HG03103 (cell line): ENCODE results near the gene UBE2S.

ENCODE experiments used
- ATAC-seq: cut with Tn5 transposase; IDR thresholded peaks from one replicate; pipeline ENCODE4 v1.9.1; 2021; ENCODE audit warnings: low read depth; ENCODE audit not compliant: unreplicated experiment

UBE2S gene

DNA sequence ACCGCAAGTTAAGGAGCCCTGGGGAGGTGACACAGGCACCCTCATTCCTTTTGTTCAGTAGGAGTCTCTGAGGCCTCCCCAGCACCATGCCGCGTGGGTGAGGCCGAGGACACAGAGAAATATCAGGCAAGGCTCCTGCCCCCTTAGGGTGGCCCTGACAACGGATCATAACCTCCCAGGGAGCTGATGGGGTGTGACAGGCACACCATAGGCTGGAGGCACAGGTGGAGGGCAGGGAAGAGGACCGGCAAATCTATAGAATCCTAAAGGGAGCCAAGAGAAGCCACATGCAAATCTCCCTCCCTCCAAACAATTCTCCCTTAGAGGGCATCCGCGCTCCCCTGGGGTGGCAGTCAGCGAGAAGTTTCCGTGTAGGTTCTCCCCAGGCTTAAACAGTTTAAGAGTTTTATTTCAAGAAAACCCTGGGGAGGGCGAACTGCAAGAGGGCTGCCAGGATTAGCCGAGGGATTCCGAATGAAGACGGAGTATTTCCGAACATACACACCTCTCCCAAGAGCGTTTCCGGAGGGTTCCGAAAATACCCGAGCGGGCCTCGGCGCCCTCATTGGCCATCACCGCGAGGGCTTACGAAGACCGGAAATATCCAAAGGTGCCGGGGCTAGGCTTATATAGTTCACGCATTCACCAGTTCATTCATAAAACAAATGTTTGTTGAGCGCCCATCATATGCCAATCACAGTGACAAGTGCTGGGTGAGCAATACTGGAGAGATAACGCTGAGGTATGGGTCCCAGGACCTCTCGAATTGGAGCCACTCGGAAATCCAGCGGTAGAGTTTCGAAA lies 22.5 kb downstream of the UBE2S start:
- peak; percentile 45 for ATAC-seq

DNA sequence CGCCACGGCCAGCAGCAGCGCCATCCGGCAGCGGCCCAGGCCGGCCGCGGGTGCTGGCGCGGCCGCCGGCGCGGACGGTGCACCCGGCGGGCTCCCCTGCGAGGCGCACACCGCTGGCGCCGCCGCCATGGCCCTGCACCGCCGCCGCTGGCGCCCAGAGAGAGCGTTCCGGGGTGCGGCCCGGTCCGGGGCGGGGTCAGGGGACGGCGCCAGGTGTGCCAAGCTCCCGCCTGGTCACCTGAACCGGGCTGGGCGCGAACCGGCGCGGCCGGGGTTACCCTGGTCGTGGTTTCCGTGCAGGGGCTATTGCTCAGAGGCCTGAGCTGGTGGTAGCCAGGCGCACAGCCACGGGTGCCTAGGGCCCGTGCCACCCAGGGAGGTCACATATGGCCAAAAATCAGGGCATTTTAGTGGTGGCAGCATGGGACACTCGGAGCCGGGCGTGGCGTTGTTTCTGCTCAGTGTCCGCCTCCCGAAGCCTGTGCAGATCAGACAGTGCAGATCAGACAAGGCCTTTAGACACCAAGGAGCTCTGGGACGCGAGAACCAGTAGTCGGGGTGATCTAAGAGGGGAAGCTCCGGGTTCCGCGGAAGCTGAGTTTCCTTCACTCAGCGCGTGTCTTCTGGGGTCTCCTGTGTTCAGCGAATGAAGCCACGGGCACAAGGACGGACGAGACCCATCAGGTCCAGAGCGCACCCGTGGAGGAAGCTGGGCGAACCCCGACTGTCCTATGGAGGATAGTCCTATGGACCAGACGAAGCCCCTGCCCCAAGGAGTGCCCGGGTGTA lies 23.3 kb downstream of the UBE2S start, which contains the start of gene TMEM238:
Gene TMEM238, minus strand, starts transcription at position 162 of the 789 bp plus-strand sequence. Its CDS starts 33 bp downstream, at position 129.
- ATAC-seq, result no peak

DNA sequence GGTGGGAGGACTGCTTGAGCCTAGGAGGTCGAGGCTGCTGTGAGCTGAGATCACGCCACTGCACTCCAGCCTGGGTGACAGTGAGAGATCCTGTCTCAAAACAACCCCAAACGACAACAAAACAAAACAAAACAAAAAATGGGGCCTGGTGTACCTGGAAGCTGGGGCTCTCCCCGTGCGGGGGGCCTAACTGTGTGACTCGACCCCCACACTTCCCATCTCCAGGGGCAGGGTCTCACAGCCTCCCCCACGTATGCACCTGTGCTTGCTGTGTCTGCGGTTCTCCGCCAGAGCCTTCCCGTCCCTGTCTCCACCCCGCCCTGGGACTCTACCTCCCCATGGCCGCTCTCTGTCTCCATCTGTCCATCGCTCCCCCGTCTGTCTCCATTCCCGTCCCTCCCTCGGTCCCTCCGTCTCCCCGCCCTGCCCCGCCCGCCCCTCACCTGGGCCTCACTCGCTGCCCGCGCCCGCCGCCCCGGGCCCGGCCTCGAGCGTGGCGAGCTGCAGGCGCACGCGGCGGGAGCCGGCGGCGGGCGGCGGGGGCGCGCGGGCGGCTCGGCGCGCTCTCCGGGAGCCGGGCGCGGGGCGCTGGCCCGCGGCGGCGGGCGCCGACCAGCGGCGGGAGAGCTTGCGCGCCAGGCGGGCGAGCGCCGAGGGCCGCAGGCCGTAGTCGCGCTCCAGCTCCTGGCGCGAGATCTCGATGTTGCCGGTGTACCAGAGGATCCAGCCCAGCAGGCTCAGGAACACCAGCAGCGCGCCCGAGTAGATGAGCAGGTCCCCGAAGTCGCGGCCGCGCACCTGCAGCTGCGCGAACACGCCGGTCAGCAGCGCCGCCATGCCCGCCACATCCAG lies 24.1 kb downstream of the UBE2S start:
- ATAC-seq, result no peak

DNA sequence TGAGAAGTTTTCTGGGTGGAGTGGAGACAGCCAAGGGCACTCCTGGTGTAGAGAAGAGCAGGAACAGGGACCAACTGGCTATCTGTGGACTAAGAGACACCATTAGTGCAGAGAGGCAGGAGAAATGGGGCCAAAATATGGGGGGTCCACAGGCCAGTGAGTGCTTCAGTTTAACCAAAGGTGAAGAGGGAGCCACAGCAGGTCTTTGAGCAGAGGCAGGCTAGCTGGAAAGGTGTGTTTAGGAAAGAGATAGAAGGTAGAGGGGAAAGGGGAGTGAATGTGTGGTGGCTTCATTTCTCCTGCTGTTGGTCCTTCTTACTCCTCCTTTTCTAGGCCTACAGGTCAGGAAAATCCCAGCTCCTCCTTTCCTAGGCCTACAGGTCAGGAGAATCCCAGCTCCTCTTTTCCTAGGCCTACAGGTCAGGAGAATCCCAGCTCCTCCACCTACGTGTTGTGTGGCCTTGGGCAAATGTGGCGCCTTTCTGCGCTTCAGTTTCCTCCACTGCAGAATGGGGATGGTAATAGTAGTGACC lies 25.0 kb downstream of the UBE2S start:
- ATAC-seq, result no peak

DNA sequence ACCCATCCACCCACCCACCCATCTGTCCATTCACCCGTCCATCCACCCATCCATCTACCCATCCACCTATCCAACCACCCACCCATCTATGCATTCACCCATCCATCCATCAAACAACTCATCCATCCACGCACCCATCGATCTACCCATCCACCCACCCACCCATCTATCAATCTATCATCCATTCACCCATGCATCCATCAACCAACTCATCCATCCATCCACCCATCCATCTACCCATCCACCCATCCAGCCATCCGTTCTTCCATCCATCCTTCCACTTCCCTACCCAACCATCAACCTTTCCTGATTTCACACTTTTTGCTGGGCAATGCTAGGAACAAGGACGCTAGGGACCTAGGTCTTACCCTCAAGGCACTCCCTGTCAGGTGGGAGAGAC lies 25.6 kb downstream of the UBE2S start:
- no peak for ATAC-seq

DNA sequence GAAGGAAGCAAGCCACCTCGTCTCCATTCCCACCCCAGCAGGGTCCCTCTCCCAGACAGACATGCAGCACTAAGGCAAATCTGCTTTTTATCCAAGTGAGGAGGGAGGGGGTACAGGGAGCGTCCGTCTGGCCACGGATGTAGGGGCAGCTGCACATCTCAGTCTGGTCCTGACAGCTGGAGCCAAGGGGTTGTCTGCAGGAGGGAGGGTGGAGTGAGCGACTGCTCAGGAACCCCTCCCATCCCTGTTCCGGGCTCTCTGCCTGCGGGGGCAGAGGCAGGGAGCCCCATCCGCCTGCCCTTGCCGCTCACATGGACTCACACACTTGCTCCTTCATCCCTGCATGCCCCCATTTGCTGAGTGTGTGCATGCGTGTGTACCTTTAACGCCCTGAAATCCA lies 28.4 kb downstream of the UBE2S start:
- ATAC-seq, result no peak

DNA sequence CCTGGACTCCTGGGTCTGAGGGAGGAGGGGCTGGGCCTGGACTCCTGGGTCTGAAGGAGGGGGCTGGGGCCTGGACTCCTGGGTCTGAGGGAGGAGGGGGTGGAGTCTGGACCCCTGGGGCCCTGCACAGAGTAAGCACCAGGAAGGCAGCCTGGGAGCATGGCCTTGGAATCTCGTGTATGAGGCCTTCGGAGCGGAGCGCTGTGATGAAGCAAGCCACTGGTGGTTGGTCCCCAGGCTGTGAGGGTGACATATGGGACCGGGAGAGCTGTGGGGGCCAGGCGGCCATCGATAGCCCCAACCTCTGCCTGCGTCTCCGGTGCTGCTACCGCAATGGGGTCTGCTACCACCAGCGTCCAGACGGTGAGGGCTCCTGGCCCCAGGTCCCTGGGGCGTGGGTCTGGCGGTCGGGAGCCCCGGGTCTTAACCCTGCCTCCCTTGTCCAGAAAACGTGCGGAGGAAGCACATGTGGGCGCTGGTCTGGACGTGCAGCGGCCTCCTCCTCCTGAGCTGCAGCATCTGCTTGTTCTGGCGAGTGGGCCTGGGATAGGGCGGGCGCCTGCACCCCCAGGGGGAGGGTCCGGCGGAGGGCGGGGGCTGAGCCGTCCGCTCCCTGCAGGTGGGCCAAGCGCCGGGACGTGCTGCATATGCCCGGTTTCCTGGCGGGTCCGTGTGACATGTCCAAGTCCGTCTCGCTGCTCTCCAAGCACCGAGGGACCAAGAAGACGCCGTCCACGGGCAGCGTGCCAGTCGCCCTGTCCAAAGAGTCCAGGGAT lies 30.0 kb downstream of the UBE2S start:
- ATAC-seq, result no peak

DNA sequence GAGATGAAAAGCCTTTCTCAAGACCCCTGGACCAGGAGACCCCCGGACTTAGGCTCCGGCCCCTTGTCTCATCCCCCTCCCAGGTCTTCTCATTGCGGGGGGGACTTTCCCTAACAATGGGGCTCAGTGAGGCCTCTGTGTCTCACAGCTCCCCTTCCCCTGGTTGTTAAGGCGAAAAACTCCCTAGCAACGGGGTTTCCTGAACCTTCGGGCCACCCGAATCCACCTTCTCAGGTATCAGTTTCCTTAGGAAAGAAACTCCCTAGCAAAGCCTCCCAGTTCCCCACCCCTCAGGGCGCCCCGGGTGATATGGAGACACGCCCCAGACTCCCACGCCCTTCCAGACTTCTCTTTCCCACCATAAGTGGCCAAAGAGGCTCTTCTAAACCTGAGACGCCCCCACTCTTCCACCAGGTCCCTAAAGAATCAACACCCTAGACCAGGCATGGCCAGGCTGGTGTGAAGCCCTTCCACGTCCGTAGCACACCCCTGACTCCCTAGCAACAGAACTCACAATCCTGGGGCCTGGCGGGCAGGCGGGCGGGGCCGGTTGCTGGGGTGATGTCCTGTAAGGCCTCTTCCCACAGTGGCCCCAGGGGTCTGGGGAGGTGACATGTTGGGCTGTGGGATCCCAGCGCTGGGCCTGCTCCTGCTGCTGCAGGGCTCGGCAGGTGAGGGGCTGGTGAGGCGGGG lies 31.2 kb downstream of the UBE2S start, which contains the start of gene TMEM190:
Gene TMEM190, plus strand, starts transcription at position 586 of the 693 bp plus-strand sequence. Its CDS starts 28 bp downstream, at position 614.
- no peak for ATAC-seq

DNA sequence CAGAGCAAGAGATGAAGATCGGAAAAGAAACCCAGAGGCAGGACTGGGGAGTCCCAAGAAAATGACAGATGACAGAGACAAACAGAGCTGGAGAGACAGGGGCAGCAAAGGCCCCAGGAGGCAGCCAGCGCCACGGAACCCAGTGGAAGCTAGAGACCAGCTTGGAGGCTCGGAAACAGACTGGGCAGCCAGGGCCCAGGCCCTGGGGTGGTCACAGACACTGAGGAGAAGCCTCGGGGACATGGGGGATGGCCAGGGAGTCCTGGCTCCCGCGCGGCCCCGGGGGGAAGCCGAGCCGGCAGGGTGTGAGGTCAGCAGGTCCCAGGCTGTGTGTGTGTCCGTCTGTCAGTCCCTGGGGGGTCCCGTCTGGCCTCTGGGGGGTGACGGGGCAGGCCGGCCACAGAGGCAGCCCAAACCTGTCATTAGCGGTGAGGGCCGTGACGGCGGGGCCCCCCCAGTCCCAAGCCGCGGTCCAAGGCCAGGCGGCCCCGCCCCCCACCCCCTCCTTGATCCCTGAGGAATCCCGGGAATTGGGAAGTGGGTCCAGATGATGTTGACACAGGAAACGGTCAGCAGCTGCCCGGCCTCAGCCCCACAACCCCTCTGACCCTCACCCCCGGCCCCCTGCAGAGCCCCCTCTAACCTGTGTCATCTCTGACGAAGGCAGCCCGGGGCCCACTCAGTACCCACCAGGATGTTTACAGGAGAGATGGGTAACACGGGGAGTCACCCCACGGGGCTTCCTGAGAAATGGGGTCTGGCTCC lies 33.4 kb downstream of the UBE2S start:
- ATAC-seq, result no peak

DNA sequence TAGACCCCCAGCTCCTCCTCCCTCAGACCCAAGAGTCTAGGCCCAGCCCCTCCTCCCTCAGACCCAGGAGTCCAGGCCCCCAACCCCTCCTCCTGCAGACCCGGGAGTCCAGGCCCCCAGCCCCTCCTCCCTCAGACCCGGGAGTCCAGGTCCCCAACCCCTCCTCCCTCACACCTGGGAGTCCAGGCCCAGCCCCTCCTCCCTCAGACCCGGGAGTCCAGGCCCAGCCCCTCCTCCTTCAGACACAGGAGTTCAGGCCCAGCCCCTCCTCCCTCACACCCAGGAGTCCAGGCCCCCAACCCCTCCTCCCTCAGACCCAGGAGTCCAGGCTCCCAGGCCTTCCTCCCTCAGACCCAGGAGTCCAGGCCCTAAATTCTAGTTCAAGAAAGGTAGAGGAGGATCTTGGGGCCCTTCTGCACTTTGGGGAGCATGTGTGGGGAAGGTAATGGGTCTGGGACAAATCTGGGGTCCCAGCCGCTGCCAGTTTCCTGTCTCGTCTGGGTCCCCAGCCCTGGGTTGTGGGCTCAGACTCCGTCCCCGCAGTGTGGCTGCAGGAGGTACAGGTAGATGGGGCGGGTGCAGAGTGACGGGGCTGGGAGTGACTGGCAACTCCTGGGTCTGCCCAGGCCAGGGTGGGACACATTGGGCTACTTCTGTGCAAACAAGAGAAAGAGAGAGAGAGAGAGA lies 34.1 kb downstream of the UBE2S start:
- no peak for ATAC-seq

DNA sequence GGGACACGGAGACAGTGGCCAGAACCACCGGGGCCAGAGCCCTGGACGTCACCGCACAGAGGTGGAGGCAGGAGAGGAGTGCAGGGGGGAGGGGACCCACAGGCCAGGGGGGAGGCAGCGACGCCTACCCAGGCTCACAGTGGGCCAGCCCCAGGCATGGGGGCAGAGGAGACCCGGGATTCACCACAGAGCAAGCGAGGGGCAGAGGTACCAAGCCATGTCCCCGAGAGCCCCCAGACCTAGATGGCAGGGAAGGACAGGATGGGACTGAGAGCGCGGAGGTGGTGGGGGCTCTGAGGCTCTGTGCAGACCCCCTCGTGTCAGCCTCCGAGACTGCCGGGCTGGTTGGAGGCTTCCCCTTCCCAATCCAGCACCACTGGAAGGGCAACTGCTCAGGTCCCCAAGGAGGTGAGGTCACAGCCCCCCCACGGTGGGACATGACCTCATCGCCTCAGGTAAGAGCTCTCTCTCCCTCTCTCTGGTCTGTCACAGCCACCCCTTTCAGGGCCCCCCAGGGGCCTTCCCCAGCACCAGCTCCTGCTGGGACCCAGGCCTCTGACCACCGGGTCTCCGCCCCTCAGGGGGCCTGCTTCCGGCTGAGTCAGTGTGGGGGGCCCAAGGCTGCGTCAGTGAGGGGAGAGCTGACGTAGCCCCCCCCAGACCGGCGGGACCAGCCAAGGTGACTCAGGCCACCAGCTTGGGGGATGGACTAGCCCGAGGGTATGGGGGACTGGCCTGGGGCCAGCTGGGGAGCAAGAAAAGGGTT lies 35.1 kb downstream of the UBE2S start:
- ATAC-seq, result no peak

DNA sequence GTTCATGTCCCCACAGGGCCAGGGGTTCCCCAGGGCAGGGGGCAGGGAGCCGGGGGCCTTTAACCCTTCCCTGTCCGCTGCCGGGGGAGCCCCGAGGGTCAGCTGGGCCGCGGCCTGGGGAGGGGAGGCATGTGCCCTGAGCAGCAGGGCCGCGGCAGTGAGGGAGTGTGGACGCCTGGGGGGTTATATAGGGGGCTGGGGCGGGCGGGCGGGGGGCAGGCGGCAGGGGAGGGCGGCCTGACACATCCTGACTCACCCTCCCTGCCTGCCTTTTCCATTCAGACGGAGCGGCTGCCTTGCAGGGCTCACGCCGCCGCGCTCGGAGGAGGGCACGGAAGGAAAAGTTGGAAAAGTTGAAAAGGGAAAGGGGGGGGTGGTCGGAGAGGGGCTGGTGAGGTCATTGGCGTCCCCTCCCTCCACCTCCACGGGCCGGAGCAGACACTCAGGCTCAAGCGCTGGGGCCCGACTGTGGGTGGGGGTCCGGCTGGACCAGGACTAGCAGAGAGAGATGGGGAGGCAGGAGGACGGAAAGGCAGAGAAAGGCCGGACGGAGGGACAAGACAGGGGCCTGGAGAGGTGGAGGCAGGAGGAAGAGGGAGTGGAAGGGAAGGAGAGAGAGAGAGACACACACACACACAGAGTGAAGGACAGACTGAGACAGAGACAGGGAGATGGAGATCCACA lies 37.1 kb downstream of the UBE2S start, which contains the start of gene IL11:
Gene IL11, minus strand, starts transcription at position 159 of the 684 bp plus-strand sequence. Its CDS starts 153 bp downstream, at position 6.
- ATAC-seq, result no peak

DNA sequence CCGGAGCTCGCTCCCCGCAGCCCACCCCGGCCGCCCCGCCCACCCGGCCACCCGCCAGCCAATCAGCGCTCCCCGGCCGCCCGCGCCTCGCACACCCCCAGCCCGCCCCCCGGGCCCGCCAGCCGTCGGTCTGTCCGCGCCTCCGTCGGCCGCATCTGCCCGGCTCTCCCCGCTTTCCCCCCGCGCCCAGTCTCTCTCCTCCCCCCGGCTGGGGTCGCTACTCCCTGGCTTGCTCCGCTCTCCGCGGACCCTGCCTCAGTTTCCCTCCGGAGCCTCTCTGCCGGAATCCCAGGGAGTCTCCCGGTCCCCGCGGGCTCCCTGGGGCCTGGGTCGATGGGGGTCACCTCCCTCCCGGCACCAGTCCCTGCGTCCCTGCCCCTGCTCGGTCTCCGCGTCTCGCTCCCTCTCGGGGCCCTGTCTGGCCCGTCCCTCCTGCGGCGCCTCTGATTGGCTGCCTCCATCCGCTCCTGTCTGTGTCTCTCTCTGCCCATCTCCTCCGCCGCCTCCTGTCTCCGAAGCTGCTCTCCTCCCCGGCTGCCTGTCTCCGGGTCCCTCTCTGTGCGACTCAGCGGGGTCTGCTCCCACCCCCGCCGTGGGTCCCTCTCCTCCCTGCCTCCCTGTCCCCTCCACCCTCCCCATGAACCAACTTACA lies 37.8 kb downstream of the UBE2S start:
- ATAC-seq, result no peak

DNA sequence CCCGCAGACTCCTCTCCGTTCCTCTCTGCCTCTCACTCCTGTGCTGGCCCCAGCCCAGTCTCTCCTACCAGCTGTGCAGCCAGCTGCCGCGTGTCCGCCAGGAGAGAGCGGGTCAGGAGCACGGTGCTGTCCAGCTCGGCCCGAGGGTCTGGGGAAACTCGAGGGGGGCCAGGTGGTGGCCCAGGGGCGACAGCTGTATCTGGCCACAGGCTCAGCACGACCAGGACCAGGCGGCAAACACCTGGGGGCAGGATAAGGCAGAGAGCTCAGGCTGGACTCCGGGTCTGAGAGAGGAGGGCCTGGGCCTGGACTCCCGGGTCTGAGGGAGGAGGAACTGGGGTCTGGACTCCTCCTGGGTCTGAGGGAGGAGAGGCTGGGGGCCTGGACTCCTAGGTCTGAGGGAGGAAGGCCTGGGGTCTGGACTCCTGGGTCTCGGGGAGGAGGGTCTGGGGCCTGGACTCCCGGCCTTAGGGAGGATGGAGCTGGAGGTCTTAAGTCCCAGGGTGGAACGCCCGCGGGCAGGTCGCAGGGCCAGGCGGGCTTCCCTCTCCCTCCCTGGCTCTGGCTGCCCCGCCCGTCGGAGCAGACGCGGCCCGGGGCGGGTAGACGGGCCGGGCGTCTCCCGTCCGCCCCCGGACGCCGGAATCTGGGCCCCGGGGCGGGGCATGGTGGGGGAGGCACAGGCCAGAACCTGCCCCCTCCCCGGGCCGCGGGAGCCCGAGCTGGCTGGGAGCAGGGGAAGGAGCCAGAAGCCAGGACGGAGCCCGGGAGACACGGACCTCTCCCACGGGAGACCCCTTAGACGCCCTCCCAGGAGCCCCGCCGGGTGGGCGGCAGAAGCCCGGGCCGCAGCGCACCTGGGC lies 38.7 kb downstream of the UBE2S start:
- ATAC-seq, result no peak

DNA sequence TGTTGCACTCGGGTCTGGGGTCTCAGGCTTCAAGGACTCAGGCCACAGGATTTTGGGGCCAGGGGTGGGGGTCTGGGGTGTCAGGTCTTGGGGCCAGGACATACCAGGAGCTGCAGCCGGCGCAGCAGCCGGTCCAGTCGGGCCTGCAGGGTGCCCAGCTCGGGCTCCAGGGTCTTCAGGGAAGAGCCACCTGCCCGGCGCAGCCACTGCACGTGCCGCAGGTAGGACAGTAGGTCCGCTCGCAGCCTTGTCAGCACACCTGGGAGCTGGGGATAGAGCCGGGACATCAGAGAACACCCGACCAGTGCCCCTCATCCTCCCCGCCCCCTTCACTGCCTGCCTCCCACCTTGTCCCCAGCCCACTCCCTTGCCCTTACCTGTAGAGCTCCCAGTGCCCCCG lies 39.5 kb downstream of the UBE2S start:
- ATAC-seq, result no peak
